ENCODE results near the gene FBP2. TPM values are rescaled to one million over a fixed set of nuclear protein-coding genes. Genes with fewer than 3 reads are reported as not detected.

The FBP2 gene
- total and polyA plus RNA-seq, 2 of the 4 experiments (the other 2 are of a cell fraction) = not detected

DNA sequence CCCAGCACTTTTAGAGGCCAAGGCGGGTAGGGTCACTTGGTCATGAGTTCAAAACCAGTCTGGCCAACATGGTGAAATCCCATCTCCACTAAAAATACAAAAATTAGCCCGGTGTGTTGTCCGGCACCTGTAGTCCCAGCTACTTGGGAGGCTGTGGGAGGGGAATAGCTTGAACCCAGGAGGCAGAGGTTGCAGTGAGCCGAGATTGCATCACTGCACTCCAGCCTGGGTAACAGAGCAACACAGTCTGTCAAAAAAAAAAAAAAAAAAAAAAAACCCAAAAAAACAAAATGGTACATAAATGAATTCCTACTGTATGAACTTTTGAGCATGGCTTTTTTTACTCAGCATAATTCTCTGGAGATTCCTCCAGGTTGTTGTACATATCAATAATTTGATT lies 76.4 kb downstream of the FBP2 start:
- Histone ChIP-seq H3K23ac (ENCODE audit: low read depth, low read length) (no peak overlapping the region), H3K4me3 (ENCODE audit: insufficient read depth, low read depth, low read length) (no peak overlapping the region), H2AK5ac (ENCODE audit: low read depth, low read length) (no peak overlapping the region), H2AFZ (replicated peaks; ENCODE audit: low read length, poor library complexity) (no peak overlapping the region), H3K4ac (ENCODE audit: low read depth, low read length) (no peak overlapping the region), H3K56ac (ENCODE audit: extremely low read depth, insufficient read depth, low read length) (no peak overlapping the region), H3K14ac (replicated peaks; ENCODE audit: low read depth, low read length) (no peak overlapping the region), H2BK5ac (ENCODE audit: low read depth, low read length, poor library complexity, severe bottlenecking) (no peak overlapping the region), H2BK120ac (ENCODE audit: low read depth, low read length) (no peak overlapping the region), H3K4me2 (ENCODE audit: low read depth, low read length) (no peak overlapping the region), H3K27me3 (ENCODE audit: control insufficient read depth, insufficient read depth, low read length) (no peaks in the 10 kb centered on the region), H4K5ac (ENCODE audit: low read depth, low read length) (no peak overlapping the region), H3K9ac (ENCODE audit: low read depth, low read length) (no peak overlapping the region), H2AK9ac (replicated peaks; ENCODE audit: low read depth, low read length, poor library complexity) (no peak overlapping the region), H2BK15ac (ENCODE audit: low read depth, low read length) (no peak overlapping the region), H4K91ac (ENCODE audit: insufficient read depth, low read depth, low read length) (no peak overlapping the region), H3K9me1 (ENCODE audit: insufficient read depth, low read length) (no peaks in the 10 kb centered on the region), H3K79me1 (ENCODE audit: low read depth in 1 of 2, low read length in 2 of 2) (no peaks in the 10 kb centered on the region), H3K9me3 (ENCODE audit: control insufficient read depth, insufficient read depth, low read length) (no peaks in the 10 kb centered on the region), H3K18ac (ENCODE audit: low read depth, low read length) (no peak overlapping the region), H4K8ac (ENCODE audit: low read depth in 2 of 2, low read length in 2 of 2) (no peak overlapping the region), H3K27ac (ENCODE audit: insufficient read depth, low read length) (no peak overlapping the region), H4K20me1 (ENCODE audit: insufficient read depth, low read length) (no peaks in the 10 kb centered on the region), H3K4me1 (ENCODE audit: control insufficient read depth, insufficient read depth, low read length) (no peaks in the 10 kb centered on the region), H2BK20ac (ENCODE audit: low read depth, low read length) (no peak overlapping the region), H3K36me3 (ENCODE audit: control insufficient read depth, insufficient read depth, low read length) (no peaks in the 10 kb centered on the region)
- ATAC-seq (ENCODE audit: low read depth) (no peak), DNase-seq (no peak)
- no TSS peak for BruUV-seq (replicated peaks)
- in situ Hi-C loops (cut with MboI; ENCODE audit: low sequenced_read_pairs) = no loop called here
- ChIA-PET CTCF (no interaction called here), POLR2A (ENCODE audit: unreplicated experiment) (no interaction called here)
- dilution Hi-C loops (cut with HindIII; ENCODE audit: low sequenced_read_pairs, unreplicated experiment) = no loop called here
- WGBS, 2 experiments (ENCODE audit: extremely low coverage in 2 of 2, insufficient read length in 1 of 2) = no CpG with 5 or more reads among the region's 4 CpGs
- no peak for TF ChIP-seq CEBPB (IDR thresholded peaks at IDR 0.05; ENCODE audit: low read depth, low read length)
- TF ChIP-seq CHD1 (IDR thresholded peaks at IDR 0.05; ENCODE audit: low read depth, low read length) = no peak
- TF ChIP-seq RCOR1 (IDR thresholded peaks at IDR 0.05; ENCODE audit: insufficient replicate concordance, low read length) = no peak
- TF ChIP-seq, protein P1, sequence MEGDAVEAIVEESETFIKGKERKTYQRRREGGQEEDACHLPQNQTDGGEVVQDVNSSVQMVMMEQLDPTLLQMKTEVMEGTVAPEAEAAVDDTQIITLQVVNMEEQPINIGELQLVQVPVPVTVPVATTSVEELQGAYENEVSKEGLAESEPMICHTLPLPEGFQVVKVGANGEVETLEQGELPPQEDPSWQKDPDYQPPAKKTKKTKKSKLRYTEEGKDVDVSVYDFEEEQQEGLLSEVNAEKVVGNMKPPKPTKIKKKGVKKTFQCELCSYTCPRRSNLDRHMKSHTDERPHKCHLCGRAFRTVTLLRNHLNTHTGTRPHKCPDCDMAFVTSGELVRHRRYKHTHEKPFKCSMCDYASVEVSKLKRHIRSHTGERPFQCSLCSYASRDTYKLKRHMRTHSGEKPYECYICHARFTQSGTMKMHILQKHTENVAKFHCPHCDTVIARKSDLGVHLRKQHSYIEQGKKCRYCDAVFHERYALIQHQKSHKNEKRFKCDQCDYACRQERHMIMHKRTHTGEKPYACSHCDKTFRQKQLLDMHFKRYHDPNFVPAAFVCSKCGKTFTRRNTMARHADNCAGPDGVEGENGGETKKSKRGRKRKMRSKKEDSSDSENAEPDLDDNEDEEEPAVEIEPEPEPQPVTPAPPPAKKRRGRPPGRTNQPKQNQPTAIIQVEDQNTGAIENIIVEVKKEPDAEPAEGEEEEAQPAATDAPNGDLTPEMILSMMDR (conservative IDR thresholded peaks at IDR 0.05; ENCODE audit: low read depth, low read length) = no peak
- TF ChIP-seq FOS (IDR thresholded peaks at IDR 0.05; ENCODE audit: low read depth, low read length) = no peak
- no peak for TF ChIP-seq SMC3 (IDR thresholded peaks at IDR 0.05; ENCODE audit: low read depth, low read length)
- TF ChIP-seq MAZ (IDR thresholded peaks at IDR 0.05; ENCODE audit: borderline replicate concordance, low read depth, low read length) = no peak
- no peak for TF ChIP-seq POLR2A (IDR thresholded peaks at IDR 0.05; ENCODE audit: low read depth, low read length)
- no peak for TF ChIP-seq RFX5 (IDR thresholded peaks at IDR 0.05; ENCODE audit: low read depth, low read length)
- no peak for TF ChIP-seq NFE2L2 (IDR thresholded peaks at IDR 0.05; ENCODE audit: low read depth, low read length)
- TF ChIP-seq, protein P2, sequence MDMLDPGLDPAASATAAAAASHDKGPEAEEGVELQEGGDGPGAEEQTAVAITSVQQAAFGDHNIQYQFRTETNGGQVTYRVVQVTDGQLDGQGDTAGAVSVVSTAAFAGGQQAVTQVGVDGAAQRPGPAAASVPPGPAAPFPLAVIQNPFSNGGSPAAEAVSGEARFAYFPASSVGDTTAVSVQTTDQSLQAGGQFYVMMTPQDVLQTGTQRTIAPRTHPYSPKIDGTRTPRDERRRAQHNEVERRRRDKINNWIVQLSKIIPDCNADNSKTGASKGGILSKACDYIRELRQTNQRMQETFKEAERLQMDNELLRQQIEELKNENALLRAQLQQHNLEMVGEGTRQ (IDR thresholded peaks at IDR 0.05; ENCODE audit: low read depth, low read length) = no peak
- no peak for TF ChIP-seq BHLHE40 (IDR thresholded peaks at IDR 0.05; ENCODE audit: low read depth, low read length)
- intact Hi-C loops (cut with micrococcal nuclease) = no loop called here

Data from IMR-90 (cell line).